ENCODE results near the gene EVI5. TPM values are rescaled to one million over a fixed set of nuclear protein-coding genes. Genes with fewer than 3 reads are reported as not detected.

Gene EVI5
- polyA plus RNA-seq, 1 experiment: 28.5 TPM

DNA sequence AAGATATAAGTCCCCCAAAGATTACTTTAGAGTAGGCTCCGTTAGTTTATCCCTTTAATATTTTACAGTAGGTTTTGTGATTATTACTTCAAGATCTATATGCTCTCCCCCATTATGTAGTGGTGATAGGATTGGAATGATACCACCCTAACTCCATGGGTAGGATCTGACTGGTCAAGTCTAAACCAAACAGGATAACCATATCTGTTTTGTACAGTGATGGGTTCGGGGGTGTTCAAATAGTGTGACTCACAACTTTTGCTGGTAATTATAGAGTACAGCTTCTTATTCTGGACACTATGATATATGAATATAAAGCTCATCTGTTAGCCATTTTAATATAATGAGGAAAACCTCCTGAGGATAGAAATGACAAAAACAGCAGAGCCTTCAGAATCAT lies 212.4 kb downstream of the EVI5 start:
- ChIA-PET CTCF (no interaction called here), POLR2A (no interaction called here)
- Histone ChIP-seq H3K27ac (ENCODE audit: low read depth, low read length) (no peak overlapping the region), H3K27me3 (ENCODE audit: control insufficient read depth, insufficient read depth, low read length) (no peaks in the 10 kb centered on the region), H3K4me3 (ENCODE audit: low read depth, low read length) (no peak overlapping the region), H3K9me3 (ENCODE audit: control insufficient read depth, insufficient read depth, low read length) (no peaks in the 10 kb centered on the region)
- no peak for DNase-seq (ENCODE audit: low read depth, low spot score)
- no peak for TF ChIP-seq CTCF (IDR thresholded peaks at IDR 0.05; ENCODE audit: low read depth, low read length)

DNA sequence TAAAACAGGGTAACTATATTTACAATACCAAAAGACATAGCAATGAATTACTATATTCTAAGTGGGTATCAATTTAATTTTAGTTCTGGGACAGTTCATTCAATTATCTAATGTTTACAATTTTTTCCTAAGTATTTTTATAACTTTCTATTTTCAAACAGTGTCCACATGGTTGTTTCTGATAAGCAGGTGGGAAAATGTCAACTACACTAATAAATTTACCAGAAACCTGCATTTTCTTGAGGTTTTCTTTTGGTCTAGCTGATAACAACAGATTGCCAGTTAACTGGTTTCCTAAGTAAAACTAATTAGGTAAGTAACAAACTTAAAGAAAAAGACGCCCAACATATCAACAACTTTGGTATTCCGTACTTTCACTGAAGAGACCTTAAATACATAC lies 213.3 kb downstream of the EVI5 start:
- no peaks in the 10 kb centered on the region for H3K27me3 ChIP-seq (ENCODE audit: control insufficient read depth, insufficient read depth, low read length)
- no peaks in the 10 kb centered on the region for H3K9me3 ChIP-seq (ENCODE audit: control insufficient read depth, insufficient read depth, low read length)
- no peak overlapping the region for H3K27ac ChIP-seq (ENCODE audit: low read depth, low read length)
- H3K4me3 ChIP-seq (ENCODE audit: low read depth, low read length): no peak overlapping the region
- TF ChIP-seq CTCF (IDR thresholded peaks at IDR 0.05; ENCODE audit: low read depth, low read length): no peak
- no peak for DNase-seq (ENCODE audit: low read depth, low spot score)
- ChIA-PET CTCF (interaction anchor here (0.8 to 0.9 kb wide), 2 partner anchors 12 to 575 kb away, joined by 4 to 5 read pairs; no protein-coding TSS in a partner anchor), POLR2A (interaction anchor here (0.6 kb wide), 1 partner anchor 12 kb away, joined by 4 read pairs; no protein-coding TSS in a partner anchor)

DNA sequence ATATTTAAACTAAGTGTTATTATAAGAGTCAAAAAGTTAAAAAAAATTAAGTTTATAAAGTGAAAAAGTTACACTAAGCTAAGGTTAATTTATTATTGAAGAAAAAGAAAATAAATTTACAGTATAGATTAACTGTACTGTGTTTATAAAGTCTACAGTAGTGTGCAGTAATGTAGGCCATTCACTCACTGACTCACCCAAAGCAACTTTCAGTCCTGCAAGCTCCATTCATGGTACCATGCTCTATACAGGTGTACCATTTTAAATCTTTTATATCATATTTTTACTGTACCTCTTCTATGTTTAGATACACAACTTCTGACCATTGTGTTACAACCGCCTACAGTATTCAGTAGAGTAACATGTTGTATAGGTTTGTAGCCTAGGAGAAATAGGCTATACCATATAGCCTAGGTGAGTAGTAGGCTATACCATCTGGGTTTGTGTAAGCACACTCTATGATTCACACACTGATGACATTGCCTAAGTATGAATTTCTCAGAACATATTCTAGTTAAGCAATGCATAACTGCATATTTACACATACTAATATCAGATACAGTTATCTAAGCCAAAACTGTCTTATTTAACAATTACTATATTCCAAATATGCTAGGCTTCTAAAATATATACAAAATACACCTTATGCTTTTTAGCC lies 217.6 kb downstream of the EVI5 start:
- H3K27ac ChIP-seq (ENCODE audit: low read depth, low read length): no peak overlapping the region
- TF ChIP-seq CTCF (IDR thresholded peaks at IDR 0.05; ENCODE audit: low read depth, low read length): no peak
- DNase-seq (ENCODE audit: low read depth, low spot score): no peak
- H3K4me3 ChIP-seq (ENCODE audit: low read depth, low read length): no peak overlapping the region
- ChIA-PET POLR2A (interaction anchor here (0.7 kb wide), 1 partner anchor 218 kb away, joined by 3 read pairs; the partner anchor contains the start of gene EVI5), CTCF (no interaction called here)
- no peaks in the 10 kb centered on the region for H3K9me3 ChIP-seq (ENCODE audit: control insufficient read depth, insufficient read depth, low read length)
- no peaks in the 10 kb centered on the region for H3K27me3 ChIP-seq (ENCODE audit: control insufficient read depth, insufficient read depth, low read length)

DNA sequence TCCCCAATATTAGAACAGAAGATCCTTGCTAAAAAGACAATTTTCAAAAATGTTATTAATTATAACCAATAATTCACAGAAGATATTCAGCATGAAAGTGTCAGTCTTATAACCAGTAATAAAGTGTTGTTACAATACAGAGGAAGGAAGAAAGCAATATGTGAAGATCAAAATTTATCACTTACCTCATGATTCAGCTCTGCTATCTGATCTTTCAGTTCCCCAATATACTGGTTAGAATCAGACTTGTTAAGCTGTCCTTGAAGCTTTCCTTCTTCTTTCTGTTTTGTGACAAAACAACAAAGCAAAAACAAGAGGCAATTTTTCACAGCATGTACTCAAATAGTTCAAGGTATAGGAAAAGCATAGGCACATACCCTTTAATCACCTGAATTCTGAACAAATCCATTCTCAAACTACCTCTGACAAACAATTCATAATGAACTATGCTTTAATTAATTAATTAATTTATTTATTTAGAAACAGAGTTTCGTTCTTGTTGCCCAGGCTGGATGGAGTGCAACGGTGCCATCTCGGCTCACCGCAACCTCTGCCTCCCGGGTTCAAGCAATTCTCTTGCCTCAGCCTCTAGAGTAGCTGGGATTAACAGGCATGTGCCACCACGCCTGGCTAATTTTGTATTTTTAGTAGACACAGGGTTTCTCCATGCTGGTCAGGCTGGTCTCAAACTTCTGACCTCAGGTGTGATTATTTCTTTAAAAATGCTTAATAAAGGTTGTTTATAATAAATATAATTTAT lies 221.3 kb downstream of the EVI5 start:
- Histone ChIP-seq H3K9me3 (ENCODE audit: control insufficient read depth, insufficient read depth, low read length) (no peaks in the 10 kb centered on the region), H3K27me3 (ENCODE audit: control insufficient read depth, insufficient read depth, low read length) (no peaks in the 10 kb centered on the region), H3K4me3 (ENCODE audit: low read depth, low read length) (no peak overlapping the region), H3K27ac (ENCODE audit: low read depth, low read length) (no peak overlapping the region)
- POLR2A ChIA-PET: no interaction called here
- no peak for TF ChIP-seq CTCF (IDR thresholded peaks at IDR 0.05; ENCODE audit: low read depth, low read length)
- CTCF ChIA-PET: no interaction called here
- no peak for DNase-seq (ENCODE audit: low read depth, low spot score)

- Histone ChIP-seq H3K27me3 (ENCODE audit: control insufficient read depth, insufficient read depth, low read length) (no peaks in the 10 kb centered on the region), H3K27ac (ENCODE audit: low read depth, low read length) (no peak overlapping the region), H3K9me3 (ENCODE audit: control insufficient read depth, insufficient read depth, low read length) (no peaks in the 10 kb centered on the region), H3K4me3 (ENCODE audit: low read depth, low read length) (no peak overlapping the region)
- POLR2A ChIA-PET: interaction anchor here (0.7 kb wide), 1 partner anchor 12 kb away, joined by 3 read pairs; no protein-coding TSS in a partner anchor
- no peak for TF ChIP-seq CTCF (IDR thresholded peaks at IDR 0.05; ENCODE audit: low read depth, low read length)
- no peak for DNase-seq (ENCODE audit: low read depth, low spot score)
- CTCF ChIA-PET: interaction anchor here (0.6 kb wide), 2 partner anchors 29 to 403 kb away, joined by 3 to 6 read pairs; no protein-coding TSS in a partner anchor
Measured at GRCh38 chr1:92556350-92556749, 228.6 kb downstream of the EVI5 start.
